ENCODE results near the gene KCNAB3.

Gene KCNAB3

DNA sequence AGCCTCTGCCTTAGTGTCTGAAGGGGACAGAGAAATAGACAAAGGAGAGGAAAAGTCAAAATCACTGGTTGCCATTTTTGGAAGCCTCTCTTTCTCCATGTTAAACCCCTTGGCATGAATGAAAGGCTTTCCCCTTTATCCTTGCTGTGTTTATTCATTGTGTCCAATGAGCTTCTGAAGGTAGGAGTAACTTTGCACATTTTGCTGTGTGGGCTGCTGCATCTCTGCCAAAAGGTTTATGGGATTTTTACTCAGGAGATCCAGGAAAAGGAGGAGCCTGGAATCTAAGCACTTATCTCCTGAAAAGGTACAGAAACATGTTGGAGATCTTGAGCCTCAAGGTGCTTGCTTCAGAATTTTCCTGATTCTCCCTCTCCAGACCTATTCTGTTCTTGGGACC is 6.2 kb upstream of the KCNAB3 start:
- DNase-seq = no peak

DNA sequence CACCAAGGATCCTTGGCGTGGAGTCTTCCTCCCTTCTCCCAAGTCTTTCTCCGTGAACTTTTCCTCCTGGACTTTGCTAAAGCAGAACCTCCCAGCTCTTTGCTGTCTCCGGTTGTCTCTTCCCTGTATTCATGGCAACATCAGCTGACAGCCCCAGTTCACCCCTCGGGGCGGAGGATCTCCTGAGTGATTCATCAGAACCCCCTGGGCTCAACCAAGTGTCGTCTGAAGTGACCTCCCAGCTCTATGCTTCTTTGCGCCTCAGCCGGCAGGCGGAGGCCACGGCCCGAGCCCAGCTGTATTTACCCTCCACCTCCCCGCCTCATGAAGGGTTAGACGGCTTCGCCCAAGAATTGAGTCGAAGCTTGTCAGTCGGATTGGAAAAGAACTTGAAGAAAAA is 3.3 kb upstream of the KCNAB3 start:
- DNase-seq = peak; percentile 52

DNA sequence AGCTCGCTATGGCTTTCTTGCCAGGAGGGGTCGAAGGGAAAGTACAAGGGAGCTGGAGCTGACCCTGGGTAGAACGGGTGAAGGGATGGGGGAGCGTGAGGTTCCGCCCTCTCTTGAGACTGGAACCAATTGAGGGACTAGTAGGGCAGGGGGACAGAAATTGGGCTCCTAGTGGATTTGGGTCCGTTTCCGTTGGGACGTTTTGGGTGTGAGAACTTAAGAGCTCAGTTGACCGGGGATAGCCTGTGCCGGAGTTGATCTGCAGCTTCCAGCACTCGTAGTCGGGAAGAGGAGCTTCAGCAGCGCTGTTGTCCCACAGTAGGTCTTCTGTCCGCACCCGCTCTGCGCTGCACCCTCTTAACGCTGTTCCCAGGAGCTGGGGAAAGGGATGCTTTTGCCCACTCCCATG is 2.8 kb upstream of the KCNAB3 start:
- peak; percentile 46 for DNase-seq

DNA sequence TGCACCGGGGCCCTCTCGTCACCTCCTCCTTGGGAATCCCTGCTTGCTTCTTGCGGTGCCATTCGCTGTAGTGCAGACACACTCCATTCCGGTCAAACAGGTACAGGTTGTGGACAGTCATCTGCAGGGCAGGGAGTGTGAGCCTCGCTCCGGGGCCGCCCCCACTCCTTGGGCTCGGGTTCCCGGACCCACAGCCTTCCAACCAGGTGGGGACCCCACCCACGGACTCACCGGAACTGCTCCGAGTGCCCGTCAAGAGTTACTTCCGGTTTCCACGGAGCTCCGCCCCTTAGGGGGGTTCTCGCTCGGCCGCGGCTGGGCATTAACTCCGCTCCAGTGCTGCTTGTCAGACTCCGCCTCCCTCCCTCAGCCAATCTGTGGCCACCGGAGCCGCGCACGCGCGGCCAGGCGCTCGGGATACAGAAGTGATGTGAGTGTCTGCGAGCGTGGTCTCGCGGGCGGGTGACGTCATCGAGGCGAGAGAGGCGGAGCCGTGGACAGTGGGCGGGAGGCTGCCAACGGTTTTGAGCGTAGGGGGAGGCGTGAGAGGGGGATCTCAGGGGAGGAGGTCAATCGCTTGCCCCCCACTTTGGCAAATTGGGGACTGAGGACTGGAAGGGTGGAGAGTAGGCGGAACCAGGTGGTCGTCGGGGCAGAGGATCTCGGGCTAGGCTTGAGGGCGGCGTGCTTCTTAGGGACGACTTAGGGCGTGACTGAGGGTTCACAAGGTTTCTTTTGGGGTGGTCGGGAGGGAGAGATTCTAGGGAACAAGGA is 2.2 kb upstream of the KCNAB3 start, which contains the start of the genes CNTROB and TRAPPC1:
TSS of gene CNTROB (plus strand) at position 498 of the 774 bp plus-strand sequence. CDS start 874 bp downstream, outside the sequence.
TSS of gene TRAPPC1 (minus strand) at position 238 of the 774 bp plus-strand sequence. CDS start at position 121, 117 bp downstream.
- DNase-seq = peak; percentile 100

DNA sequence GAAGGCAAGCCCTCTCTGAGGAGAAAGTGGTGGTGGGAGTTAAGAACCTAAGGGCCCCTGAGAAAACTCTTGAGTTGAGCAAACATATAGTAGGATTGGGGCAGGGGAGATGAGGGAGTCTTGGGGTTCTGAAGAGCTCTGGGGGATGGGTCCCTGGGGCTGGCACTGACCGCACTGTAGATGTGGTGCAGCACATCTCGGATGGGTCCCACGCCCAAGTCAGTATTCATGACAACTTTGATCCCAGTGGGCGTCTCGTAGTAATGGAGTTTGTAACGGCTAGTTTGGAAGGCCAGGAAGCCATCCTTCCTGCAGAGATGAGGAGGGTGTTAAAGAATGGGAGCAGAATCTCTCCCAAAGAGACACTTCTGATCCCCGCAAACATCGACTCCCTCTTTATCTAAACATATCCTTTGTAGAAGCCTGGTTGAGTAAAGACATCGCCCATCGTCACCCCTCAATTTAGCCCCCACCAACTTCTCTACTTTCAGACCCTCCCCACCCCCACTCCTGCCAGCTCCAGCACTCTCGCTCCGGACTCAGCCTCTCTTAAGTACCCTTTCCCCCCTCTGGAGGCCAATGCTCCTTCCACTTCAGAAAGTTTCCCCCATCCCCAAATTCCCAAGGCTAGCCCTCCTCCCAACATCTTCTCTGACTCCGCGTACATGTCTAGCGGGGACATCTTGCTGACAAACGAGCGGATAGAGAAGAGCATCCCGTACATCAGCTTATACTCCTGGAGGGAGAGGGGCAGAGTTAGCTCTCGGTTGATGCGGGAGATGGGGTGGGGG is 1.4 kb upstream of the KCNAB3 start:
- DNase-seq = no peak

DNA sequence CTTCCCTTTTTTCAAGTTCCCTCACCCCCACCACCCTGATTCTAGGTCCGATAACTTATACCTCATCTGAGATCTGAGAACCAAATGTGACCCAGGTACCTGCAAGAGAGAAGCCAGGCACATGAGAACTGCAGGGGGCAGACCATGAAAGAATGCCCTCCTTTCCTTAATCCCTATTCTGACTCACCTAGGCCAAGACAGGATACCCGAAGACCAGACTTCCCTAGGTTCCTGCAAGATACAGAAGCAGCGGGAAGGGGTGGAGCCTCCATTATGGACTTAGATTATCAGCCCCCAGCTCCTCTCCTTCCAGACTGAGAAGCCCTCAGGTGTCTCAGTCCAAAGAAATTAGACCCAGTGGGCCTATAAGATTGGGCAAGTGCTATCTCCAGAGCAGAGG is 2.1 kb downstream of the KCNAB3 start:
- no peak for DNase-seq

DNA sequence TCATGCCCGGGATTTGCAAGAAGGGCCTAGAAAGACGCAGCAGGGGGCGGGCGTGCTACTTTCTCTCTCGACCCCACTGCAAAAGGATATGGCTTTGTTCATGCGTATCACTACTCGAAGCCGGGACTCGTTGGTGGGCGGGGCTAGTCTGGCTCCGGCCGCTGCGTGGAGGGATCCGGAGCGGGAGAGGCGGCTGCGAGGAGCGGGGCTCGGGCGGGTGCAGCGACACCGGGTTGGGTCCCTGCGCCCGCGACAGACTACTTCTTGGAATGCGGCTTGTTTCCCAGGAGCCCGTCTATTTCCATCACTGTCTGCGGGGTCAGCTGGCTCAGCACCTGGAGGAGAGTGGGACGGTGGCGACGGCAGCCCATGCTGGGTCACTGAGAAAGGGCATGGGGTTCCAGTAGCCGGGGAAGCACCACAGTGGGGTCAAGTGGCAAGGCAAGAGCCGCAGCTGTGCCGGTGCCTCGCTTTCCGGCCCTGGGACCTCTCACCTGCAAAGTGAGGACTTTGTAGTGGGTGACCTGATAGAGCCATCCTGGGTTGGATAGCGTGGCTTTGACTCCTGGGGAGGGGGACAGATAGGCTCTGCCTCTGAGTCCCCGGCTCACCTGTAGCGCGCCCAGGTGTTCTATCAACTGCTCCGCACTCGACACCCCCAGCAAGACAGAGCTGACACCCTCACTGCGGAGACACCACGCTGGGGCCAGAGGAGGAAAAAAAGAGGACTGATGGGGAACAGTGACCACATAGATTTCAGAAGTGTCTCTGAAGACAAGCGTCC is 6.6 kb downstream of the KCNAB3 start:
- peak; percentile 77 for DNase-seq

DNA sequence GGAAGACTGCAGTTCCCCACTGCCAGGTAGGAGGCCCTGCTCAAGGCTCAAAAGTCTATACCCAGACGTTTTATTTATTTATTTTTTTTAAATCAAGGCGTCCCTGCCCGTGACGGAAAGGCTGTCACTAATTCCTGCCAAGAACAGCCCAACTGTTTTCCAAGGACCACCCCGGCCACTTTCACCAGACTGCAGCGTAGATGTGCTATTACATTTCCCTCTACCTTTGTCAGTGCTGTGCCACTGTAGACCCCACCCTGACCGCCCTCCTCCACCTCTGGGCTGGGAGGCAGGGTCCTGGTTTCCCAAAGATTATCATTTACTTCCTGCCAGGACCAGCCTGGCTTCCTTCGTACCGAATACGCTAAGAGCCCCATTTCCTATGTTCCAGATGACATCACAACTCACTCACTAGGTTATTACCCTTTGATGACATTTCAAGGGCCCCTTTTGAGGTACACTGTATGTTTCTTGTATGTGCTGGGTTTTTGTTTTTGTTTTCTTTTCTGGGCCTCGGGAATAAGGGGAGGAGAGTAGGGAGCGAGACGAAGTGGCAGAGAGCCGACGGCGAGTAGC is 7.3 kb downstream of the KCNAB3 start:
- DNase-seq = no peak

DNA sequence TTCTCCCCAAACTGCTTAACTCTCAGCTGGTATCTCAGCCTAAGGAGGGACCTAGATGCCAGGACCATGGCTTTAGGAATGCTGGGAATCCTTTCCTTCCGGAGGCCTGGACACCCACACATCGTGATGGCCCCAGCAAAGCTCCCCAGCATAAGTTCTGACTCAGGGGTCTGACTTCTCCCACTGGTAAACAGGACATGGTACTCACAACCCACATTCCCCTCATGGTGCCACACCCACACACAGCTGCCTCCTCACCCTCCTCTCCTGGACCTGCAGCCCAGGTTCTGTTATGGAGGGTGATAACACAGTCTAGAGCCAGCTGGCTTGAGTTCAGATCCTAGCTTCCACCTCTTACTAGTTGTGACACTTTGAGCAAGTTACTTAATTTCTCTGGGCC is 12.8 kb downstream of the KCNAB3 start:
- no peak for DNase-seq

DNA sequence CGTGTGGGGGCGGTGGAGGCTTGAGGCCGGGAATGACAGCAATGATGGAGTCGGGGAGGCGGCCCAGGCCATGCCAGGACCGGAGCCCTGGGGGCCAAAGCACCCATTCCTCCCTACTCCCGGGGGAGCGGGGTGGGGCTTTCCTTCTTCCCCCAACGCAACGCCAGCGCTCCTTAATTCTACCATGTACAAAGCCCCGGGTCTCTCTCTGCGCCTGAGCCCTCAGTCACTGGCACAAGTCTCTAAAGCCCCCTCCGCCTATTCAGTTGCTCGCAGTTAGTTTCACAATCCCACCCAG is 13.3 kb downstream of the KCNAB3 start:
- no peak for DNase-seq

DNA sequence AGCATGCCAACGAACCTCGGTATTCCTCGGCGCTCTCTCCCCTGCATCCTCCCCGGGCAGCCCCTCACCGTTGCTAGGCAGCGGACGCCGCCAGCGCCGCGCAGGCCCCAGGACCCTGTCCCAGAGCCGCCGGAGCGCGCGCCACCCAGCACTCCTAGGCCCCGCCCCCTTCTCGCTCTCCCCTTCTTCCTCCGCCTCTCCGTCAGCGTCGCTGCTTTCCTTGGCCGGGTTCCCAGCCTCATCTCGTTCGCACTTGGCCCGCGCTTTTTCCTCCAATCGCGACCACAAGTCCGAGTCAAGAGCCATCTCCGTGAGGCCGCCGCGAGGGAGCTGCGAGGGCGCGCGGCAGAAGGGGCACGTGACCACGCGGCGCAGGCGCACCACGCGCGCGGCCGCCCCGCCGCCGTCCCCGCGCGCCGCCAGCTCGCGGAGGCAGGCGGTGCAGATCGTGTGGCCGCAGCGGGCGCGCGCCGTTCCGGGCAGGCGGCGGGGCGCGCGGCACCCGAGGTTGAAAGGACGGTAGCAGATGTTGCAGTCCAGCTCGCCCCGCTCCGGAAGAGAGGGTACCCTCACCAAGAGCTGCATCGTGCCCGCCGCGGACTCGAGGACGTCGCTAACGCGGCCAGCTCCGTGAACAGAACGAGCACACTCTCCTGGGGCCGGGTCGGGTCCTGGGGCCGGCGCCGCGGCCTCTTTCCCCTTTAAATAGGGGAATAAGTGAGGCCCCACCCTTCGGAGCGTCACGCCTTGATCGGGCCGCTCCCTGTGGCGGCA is 13.9 kb downstream of the KCNAB3 start, which contains the start of gene RNF227:
TSS of gene RNF227 (minus strand) at position 679 of the 774 bp plus-strand sequence. CDS start at position 585, 94 bp downstream.
- DNase-seq = peak; percentile 89

DNA sequence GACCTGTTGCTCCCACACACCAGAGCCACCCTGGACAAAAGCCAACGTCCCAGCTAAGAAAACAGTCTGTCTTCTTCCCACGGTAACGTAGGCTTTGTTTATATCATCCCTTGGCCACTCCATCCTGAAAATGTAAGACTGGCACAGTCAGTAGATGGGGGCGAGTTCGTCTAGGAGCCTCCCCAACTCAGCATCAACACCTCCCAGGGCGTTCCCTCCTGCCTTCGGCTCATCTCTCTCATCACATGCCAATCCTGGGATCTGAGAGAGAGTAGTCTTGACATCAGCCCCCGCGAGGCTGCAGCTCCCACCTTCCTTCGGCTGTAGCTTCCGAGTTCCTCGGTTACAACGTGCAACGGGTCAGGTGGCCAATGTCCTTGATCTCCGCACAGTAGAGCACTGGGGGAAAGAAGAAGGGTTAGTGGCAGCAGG is 14.5 kb downstream of the KCNAB3 start:
- DNase-seq = no peak

DNA sequence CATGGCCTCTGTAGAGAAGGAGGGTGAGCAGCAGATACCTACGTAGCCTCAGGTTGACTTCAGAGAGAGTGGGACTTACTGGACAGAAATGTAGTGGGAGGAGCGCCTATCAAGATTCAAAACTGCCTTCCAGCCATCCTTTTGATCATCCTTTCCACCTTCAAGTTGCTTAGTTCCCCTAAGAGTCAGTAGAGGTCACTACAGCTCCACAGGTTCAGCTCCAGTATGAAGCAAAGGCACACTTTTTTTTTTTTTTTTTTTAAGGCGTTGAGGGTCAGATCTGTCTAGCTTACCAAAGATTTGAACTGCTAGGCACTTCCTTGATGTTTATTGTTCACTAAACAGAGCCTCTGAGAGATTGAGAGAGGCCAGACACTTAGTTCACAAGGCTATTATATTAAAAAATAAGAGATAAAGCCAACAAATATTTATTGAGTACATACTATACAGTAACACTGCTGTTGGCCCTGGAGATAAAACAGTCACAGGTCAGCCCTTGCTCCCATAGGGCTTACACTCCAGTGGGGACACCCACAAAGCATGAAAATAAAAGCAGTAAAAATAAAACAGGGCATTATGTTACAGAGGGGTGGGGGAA is 16.6 kb downstream of the KCNAB3 start:
- peak; percentile 77 for DNase-seq

DNA sequence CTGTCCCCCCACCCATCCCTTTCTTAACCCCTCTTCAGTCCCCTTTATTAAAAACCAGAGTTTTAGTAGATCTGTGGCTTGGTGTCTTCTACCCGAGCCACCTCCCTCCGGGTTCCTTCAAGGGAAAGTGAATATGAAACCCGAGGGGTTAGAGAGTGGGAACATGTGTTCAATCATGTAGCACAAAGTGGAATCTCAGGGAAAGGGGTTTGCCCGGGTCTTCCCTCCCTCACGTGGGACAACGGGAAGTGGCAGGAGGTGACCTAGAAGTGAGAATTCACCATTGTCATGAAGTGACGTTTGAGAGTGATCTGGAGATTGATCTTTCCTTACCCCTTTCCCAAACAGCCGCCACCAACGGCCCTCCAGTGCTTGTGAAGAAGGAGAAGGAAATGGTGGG is 18.5 kb downstream of the KCNAB3 start:
- DNase-seq = no peak

DNA sequence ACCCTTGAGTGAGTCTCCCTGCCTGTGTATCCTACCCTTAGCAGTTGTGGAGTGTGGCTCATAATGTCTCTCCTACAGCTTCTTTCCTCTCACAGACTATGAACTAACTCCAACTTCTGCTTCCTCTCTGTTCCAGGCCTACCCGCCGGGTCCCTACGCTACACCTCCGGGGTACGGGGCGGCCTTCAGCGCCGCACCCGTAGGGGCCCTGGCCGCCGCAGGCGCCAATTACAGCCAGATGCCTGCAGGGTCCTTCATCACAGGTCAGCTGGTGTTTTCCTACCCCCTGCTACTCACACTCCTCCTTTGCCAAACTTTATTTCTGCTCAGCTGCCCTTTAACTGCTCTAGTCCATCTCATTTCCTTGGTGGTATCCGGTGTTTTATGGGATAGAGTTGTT is 18.9 kb downstream of the KCNAB3 start:
- DNase-seq = no peak

DNA sequence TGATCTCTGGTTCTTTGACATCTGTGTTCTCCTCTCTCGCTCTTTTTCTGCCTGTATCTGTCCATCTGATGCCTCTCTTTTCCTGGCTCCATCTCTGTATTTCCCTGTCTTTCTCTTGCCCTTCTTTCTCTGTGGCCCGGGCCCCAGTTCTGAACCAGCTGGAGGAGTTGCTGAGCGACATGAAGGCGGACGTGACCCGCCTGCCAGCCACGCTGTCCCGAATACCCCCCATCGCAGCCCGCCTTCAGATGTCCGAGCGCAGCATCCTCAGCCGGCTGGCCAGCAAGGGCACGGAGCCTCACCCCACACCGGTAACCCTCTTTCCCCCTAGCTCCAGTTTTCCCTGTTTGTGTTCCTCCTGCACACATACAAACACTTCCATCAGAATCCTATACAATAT is 19.4 kb downstream of the KCNAB3 start:
- DNase-seq = no peak

DNA sequence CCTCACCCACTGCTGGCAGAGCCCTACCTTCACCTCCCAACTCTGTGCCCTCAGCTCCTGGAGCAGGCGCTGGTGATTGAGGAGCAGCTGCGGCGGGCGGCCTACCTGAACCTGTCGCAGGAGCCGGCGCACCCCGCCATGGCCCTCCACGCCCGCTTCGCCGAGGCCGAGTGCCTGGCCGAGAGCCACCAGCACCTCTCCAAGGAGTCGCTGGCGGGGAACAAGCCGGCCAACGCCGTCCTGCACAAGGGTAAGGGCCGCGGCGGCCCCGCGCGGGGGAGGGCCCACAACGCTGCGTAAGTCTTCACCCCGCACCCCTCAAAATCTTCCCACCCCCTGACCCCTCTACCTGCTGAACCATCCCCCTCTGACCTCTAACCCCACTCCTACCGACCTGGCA is 20.6 kb downstream of the KCNAB3 start:
- DNase-seq = no peak

DNA sequence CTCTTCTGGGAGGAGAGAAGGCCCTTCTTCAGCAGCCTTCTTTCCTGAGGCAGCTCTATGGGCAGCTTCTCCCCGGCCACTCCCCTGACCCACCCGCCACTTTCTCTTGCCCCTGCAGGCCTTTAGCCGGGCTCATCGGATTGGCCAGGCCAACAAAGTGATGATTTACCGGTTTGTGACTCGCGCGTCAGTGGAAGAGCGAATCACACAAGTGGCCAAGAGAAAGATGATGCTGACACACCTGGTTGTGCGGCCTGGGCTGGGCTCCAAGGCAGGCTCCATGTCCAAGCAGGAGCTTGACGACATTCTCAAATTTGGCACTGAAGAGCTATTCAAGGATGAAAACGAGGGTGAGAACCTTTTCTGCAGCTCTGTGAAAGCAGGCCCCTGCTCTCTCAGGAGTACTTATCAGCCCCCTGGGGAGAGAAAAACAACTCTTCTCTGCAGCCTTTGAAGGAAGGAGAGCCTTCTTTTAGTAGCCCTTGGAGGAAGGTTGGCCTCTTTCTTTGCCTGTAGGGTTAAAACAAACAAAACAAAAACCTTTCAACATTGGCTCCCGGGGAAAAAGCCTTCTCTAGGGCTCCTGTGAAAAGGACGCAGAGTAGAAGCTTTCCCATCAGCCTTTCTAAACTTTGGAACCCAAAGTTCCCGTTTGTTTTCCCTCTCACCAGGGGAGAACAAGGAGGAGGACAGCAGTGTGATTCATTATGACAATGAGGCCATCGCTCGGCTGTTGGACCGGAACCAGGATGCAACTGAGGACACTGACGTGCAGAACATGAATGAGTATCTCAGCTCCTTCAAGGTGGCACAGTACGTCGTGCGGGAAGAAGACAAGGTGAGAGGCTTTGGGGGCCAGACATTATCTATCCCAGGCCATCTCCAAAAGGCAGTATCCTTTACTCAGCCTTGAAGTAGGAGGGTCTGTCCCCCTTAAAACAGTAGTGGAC is 26.2 kb downstream of the KCNAB3 start:
- DNase-seq = no peak

DNA sequence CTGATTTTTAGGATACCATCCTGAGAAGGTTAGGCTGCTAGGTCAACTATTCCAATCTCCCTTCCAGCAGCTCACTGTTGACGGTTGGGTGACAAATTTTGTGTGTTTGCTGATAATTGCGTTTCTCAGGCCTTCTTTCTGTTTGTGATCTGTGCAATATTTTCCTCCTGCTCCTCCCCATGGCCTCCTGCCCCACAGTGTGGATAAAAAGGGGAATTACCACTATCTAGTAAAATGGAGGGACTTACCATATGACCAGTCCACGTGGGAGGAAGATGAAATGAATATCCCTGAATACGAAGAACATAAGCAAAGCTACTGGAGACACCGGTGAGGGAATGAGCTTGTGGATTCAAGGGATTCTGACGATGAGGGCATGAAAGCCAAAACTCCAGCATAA is 31.9 kb downstream of the KCNAB3 start:
- no peak for DNase-seq

DNA sequence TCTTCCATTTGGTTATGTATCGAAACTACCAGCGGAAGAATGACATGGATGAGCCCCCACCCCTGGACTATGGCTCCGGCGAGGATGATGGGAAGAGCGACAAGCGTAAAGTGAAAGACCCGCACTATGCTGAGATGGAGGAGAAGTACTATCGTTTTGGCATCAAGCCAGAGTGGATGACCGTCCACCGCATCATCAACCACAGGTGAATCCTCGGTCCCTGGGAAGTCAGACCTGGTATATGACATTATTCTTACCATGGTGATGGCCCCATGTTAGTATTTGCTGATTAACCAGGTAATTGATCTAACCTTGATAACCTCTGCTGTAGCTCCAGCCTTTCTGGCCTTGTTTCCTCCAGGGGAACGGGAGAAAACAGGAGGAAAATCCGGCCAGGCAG is 32.6 kb downstream of the KCNAB3 start:
- no peak for DNase-seq

DNA sequence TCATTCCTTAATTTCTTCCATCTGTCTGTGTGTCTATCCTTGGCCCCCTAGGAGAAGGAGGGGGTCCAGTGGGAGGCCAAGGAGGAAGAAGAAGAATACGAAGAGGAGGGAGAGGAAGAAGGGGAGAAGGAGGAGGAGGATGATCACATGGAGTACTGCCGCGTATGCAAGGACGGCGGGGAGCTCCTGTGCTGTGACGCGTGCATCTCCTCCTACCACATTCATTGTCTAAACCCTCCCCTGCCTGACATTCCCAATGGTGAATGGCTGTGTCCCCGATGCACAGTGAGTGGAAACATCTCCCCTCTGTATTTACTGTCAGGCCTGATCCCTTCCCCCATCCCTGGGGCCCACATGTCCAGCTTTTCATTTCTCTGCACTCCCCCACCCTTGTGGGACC is 34.8 kb downstream of the KCNAB3 start:
- DNase-seq = no peak
